Heart left ventricle (tissue), 13 donors: ENCODE results near the gene RPL11.

Experiments used
- POLR2A ChIP-seq, 2 donors: fragments of 450-650 bp; IDR thresholded peaks; one replicate each; pipeline ENCODE4 v1.6.1; 2017; ENCODE audit warnings: antibody characterized with exemption in 2 of 2, mild to moderate bottlenecking in 2 of 2, moderate library complexity in 2 of 2
- TF ChIP-seq, protein P1 (sequence below), 12 donors: fragments of 200-600 bp; sonication (generic) in 4 of 12; IDR thresholded peaks; one replicate each; pipeline versions ENCODE4 v1.5.0 to v1.8.0; 2018 to 2022; ENCODE audit warnings: antibody characterized with exemption in 12 of 12, mild to moderate bottlenecking in 5 of 12
- donor health status: ischemic (EF 13 %, LVEDD 7.1; RV severe dilation, severe dysfunction).
- donor health status: DM: no; HTN: yes; CAD: no.
- donor health status: DM: no; HTN: no; CAD: no.
- donor health status: ischemic (EF 25% LVEDD 6.9; RV normal size, moderate dysfunction).
- donor health status: ischemic (EF 25% LVEDD 5.7; RV mildly dilated, moderate dysfunction).
- donor health status: ischemic (EF 35%, LVEDD 5.7; RV mildly dilated, moderate dysfunction).
- donor health status: nonischemic (EF 11% LVEDD 7.7; RV severe dilation, severe dysfunction).
- donor health status: DM: yes; HTN: yes; CAD: no.
- donor health status: PGD.
- donor health status: ischemic (EF 29% LVEDD 5.4; RV normal size, mild dysfunction).
- donor health status: nonischemic (EF 23%, LVEDD 6.1; RV moderate dilation, normal function).

DNA sequence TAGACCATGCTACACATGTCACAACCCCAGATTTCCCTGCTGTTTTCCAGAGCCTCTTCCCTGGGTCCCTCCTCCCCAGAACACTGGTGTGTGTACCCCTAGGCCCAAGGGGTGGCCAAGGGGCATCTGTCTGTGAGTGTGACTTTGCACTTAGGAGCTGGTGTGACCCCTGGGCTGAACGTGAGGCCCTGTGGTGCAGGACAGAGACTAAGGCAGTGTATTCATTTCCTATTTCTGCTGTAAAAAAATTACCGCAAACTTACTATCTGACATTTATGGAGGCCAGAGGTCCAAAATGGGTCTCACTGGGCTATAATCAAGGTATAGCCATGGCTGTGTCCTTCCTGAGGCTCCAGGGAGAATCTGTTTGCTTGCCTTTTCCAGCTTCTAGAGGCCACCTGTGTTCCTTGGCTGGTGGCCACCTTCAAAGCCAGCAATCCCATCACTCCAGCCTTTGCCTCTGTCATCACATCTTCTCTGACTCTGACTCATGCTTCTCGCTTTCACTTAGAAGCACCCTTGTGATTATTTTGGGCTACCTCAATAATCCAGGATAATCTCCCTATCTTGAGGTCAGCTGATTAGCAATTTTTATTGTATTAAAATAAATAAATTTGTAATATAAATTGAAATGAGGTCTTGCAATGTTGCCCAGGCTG lies 27.7 kb downstream of the RPL11 start:
- TF ChIP-seq, protein P1, sequence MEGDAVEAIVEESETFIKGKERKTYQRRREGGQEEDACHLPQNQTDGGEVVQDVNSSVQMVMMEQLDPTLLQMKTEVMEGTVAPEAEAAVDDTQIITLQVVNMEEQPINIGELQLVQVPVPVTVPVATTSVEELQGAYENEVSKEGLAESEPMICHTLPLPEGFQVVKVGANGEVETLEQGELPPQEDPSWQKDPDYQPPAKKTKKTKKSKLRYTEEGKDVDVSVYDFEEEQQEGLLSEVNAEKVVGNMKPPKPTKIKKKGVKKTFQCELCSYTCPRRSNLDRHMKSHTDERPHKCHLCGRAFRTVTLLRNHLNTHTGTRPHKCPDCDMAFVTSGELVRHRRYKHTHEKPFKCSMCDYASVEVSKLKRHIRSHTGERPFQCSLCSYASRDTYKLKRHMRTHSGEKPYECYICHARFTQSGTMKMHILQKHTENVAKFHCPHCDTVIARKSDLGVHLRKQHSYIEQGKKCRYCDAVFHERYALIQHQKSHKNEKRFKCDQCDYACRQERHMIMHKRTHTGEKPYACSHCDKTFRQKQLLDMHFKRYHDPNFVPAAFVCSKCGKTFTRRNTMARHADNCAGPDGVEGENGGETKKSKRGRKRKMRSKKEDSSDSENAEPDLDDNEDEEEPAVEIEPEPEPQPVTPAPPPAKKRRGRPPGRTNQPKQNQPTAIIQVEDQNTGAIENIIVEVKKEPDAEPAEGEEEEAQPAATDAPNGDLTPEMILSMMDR (IDR thresholded peaks at IDR 0.05), result no peak
- TF ChIP-seq POLR2A (IDR thresholded peaks at IDR 0.05), result no peak
